HG02943 (cell line): ENCODE measurements around the gene ATP7A.
"Not testable (repeated sequence)": the region's sequence is repeated elsewhere in the genome, so short reads cannot be mapped to it uniquely, and the experiment has no call there.

Experiments
- ATAC-seq: cut with Tn5 transposase; IDR thresholded peaks from one replicate; pipeline ENCODE4 v1.9.1; 2021; ENCODE audit warnings: mild to moderate bottlenecking, low read depth, moderate library complexity; ENCODE audit not compliant: unreplicated experiment

Gene ATP7A

DNA sequence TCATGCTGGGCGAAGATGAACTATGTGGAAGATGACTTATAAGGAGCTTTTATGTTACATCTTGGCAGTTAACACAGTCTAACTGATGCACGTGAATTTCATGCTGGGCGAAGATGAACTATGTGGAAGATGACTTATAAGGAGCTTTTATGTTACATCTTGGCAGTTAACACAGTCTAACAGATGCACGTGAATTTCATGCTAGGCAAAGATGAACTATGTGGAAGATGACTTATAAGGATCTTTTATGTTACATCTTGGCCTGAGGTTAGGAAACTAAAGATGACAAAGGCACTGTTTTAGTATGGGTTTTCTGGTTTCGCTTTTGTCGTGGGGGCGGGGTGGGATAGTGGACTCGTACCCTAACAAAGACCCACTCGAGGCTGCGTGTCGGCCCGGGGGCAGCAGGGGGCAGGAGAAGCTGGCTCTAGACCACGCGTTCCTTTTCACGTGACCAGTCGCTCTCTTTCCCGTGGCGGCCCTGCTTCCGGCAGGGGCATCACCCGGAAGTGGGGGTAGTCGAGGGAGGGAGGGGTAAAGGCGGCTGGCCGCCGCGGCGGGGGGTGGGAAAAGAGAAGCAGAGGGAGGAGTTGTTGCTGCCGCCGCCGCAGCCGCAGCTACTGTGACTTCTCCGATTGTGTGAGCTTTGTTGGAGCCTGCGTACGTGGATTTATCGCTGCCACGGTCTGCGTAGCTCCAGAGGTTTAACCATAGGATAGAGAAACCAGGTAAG lies at the start of gene ATP7A:
Gene ATP7A (plus strand): TSS at position 586 of the 733 bp plus-strand sequence. CDS start 60,949 bp downstream, outside the sequence.
- ATAC-seq, result peak; percentile 97

DNA sequence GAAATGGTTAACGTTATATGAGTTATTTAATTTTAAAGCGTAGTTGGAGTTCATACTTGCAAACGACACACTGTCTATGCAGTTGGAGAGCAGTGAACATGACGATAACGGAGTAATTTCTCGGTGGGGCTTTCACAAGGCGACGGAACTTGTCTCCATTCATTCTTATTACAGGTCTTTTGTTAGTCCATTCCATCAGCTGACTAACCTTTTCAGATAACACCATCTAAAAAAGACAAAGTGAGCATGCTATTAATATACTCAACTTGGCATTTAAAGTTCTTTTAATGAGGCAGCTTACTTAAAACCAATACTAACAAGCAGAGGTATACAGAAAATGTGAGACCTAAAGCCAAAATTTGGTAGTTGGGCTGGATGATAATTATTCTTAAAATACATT lies 35.1 kb upstream of the ATP7A start:
- ATAC-seq, result no peak

DNA sequence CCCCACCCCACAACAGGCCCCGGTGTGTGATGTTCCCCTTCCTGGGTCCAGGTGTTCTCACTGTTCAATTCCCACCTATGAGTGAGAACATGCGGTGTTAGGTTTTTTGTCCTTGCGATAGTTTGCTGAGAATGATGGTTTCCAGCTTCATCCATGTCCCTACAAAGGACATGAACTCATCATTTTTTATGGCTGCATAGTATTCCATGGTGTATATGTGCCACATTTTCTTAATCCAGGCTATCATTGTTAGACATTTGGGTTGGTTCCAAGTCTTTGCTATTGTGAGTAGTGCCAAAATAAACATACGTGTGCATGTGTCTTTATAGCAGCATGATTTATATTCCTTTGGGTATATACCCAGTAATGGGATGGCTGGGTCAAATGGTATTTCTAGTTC lies 29.1 kb upstream of the ATP7A start:
- not testable (repeated sequence) for ATAC-seq

GRCh38 chrX:77892887-77893286 lies 17.6 kb upstream of the ATP7A start:
- no peak for ATAC-seq

- no peak for ATAC-seq
Measured at GRCh38 chrX:77893713-77894112, 16.8 kb upstream of the ATP7A start.

DNA sequence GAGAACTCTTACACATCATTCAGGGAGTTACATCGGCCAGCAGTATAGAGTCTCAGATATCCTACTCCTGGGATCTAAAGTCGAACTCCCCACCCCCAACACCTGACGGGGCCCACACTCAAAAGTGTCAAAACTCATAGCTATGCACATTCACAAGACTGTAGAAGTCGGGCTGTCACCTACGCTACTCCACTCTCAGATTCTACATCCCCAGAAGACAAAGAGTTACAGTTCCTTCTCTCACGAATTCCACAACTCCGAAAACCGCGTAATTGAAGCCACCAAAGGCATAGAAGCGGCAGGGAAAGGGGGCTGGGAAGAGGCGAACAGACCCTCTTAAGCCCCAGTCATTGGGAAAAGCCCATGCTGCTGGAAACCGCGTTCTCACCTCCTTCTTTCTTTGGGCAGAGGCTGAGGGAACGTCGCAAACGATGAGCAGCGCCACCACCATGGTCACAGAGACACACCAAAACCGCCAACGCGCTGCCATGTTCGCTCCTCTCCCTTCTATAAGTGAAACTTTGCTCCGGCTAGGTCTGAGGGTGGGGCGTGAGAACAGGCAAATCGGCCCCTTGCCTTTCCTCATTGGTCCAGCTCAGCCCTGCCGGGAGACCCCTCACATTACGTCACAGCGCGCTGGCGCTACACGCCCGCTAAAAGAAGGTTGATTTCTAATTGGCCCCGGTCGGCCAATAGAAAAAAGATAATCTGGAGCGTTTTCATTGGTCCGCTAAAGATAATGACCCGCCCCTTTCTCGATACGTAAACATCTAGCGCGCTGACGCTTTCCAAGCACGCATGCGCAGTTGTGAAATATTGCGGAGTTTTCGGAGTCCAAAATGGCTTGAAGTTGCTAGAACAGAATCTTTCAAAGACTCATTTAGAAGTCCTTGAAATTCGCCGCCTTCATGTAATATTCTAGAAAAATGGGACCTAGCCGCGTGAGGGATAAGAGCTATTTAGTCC lies 15.3 kb upstream of the ATP7A start, which contains the start of gene MAGT1:
Gene MAGT1 (minus strand): TSS at position 515 of the 966 bp plus-strand sequence. CDS start 25 bp downstream, at position 490.
- peak; percentile 87 for ATAC-seq

GRCh38 chrX:77899081-77899828 lies 11.2 kb upstream of the ATP7A start, which contains the start of gene COX7B:
TSS of gene COX7B (plus strand) at chrX:77899468. CDS start at chrX:77899554, 86 bp downstream.
- peak; percentile 63 for ATAC-seq

DNA sequence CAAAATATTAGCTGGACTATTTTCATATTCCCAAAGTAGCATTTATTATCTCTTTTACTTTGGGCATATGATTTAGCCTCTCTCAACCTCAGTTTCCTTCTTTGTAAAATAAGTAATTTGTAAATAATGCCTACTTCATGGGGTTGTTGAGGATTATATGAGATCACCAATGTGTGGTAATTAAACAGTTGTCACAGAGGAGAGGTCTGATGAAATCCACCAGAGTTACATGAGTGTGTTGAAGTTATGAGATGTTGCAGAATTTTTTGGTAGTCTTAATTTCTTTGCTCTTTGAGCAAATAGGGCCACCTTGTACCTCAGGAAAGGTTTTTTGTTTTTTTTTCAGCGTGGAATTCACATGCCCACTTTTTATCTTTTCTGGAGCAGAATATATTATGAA lies 9.8 kb upstream of the ATP7A start:
- ATAC-seq, result no peak

GRCh38 chrX:77901506-77901905 lies 9.0 kb upstream of the ATP7A start:
- ATAC-seq, result no peak

GRCh38 chrX:77917294-77917933 lies 6.9 kb downstream of the ATP7A start:
- ATAC-seq, result no peak

DNA sequence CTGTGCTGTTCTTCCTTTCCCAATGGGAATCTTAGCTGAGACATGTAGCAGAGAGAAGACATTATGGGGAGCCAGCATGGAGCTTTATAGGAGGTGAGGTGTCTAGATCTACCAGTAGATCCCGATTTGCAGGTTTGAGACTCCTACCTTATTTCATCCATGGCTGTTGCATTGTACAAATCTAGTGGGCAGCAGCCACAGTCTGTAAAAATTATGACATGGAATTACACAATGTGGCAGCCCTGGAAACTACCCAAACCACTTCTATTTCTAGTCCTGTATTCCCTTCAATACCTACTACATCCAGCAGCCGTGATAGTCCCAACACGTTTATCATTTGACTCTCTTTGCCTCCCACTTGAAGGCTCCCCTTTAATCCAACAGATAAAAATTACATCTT lies 8.1 kb downstream of the ATP7A start:
- ATAC-seq, result no peak

- not testable (repeated sequence) for ATAC-seq
Measured at GRCh38 chrX:77919370-77919769, 8.9 kb downstream of the ATP7A start.

DNA sequence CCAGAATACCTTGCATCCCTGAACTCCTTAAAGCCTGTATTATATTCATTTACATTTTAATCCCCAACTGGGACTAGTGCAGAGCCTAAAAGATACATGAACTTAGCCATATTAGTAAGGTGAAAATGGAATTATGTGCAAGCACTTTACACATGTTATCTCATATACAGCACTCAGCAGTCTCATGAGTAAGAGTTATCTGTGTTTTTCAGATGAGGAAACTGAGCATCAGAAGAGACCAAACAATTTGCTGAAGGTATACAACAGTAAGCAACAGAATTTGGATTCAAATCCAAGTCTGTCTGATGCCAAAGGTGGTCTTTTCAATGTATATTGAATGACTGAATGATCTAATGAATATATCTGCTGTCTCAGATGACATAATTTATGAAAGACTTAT lies 12.3 kb downstream of the ATP7A start:
- no peak for ATAC-seq

- ATAC-seq, result no peak
Measured at GRCh38 chrX:77924320-77924859, 13.9 kb downstream of the ATP7A start.

DNA sequence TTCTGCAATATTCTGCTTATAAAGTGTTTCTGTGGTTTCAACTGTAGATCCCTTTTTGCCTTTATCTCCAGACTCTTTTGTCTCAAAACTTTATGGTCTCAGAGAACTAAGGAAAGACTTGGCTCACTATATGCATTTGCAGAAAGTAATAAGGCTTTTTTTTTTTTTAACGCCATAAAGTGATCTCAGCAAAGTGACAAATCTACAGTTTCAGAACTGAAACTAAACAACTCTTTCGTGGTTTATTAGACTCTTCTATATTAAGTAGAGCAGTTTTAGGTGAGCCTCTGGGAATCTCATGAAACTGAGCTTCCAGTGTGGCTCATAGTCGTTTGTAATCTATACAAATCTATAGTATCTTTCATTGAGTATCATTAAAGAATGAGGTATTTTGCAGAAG lies 15.3 kb downstream of the ATP7A start:
- ATAC-seq, result no peak

- ATAC-seq, result no peak
Measured at GRCh38 chrX:77930581-77930980, 20.1 kb downstream of the ATP7A start.

GRCh38 chrX:77935886-77936285 lies 25.4 kb downstream of the ATP7A start:
- no peak for ATAC-seq

DNA sequence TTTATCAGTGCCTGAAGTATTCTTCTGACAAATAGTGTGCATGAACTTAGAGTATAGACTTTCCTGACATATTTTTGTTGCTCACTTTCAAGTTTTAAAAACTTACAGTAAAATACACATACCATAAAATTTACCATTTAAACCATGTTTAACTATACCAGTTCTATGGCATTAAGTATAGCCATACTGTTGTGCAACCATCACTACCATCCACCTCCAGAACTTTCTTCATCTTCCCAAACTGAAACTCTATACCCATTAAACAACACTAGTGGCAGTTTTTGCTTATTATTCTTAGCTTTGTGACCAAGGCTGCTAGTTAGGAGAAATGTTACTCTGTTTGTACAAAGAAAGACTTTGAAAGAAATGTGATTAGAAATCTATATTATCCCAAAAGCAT lies 25.8 kb downstream of the ATP7A start:
- no peak for ATAC-seq

DNA sequence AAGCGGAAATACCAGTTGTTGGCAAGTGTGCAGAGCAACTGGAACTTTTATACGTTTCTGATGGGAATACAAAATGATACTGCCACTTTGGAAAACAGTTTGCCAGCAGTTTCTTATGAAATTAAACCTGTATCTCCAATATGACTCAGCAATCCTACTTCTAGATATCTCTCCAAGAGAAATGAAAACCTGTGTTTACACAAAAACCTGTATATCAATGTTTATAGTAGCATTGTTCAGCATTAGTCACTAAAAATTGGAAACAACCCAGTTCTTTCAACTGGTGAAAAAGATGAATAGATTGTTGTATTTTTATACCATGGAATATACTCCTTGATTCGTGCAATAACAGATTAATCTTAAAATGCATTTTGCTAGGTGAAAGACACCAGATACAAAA lies 26.8 kb downstream of the ATP7A start:
- no peak for ATAC-seq
